ENCODE measurements around the gene HTR2C.
"Not testable (repeated sequence)": the region's sequence is repeated elsewhere in the genome, so short reads cannot be mapped to it uniquely, and the experiment has no call there.

The HTR2C gene

DNA sequence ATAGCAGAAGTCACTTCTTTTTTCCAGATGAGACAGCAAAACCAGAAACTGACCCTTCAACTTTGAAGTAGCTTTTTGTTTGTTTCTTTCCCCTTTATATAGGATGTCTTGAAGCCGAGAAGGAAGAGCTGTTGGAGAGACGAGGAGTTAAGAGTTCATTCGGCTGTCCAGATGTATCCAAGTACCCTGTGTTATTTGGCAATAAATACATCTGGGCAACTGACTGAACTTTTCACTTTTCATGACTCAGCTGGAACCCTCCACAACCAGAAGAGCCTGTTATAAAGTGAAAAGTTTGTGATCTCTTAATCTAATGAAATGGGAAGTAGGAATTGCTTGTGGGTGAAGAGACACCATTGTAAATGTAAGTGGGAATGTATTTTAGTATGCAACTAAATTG, 131.2 kb downstream of the HTR2C start:
- no peak for DNase-seq

DNA sequence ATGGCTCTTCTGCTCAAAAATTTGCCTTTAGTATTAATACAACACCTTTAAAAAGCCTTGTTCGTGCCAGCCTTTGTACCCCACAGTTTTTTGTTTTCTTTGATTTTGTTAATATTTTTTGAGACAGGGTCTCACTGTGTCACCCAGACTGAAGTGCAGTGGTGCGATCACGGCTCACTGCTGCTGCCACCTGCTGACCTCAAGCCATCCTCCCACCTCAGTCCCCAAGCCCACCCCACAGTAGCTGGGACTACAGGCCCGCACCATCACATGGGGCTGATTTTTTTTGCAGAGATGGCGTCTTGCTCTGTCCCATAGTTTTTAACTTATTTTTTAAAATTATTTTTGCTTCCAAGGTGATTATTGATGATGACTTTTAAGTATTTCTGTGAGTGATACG, 134.0 kb downstream of the HTR2C start:
- DNase-seq, result no peak

DNA sequence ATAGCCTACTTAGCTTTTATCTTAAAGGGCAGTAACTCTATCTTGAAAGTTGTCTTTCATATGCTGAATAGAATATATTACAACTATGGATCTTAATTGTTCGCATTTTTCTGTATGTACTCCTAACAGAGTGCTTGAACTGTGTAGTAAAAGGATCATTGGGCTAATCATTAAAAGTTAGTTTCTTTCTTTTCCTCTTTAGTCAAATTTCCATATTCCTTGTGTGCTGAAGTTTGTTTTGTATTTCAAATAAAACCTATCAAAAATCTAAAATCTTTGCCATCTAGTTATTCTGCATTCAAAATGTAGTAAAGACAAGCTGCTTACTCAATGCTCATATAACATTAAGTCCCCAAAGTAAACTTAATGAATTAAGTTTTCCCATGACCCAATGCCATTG, 182.7 kb downstream of the HTR2C start:
- DNase-seq, result no peak

DNA sequence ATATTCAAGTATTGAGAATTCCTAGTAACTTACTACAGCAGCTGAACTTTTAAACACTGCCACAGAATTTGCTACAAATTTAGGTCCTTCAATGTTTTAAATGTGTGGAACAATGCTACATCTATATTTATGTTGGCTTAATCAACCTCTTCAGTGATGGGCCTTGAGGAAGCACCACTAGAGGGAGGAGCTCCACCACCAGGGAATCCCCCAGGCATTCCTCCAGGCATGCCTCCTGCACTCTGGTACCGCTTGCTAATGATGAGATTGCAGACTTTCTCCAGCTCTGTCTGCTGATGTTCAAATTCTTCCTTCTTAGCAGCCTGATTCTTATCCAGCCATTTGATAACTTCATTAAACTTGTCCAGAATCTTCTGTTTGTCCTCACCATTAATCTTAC, 190.8 kb downstream of the HTR2C start:
- DNase-seq, result no peak

DNA sequence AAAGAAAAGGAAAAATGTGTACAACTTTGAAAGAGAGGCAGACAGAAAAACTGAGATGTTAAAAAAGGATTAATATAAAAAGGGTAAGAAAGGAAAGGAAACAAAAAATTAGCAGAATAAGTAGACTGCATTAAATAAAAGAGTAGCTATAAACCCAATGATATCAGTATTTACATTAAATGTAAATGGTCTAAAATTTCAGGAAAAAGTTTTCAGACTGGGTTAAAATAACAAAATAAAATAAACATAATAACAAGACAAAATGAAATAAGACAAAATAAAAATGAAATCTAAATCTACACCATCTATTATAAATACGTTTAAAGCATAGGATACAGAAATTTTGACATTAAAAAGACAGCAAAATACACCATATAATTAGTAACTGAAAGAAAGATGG, 199.0 kb downstream of the HTR2C start:
- no peak for DNase-seq

DNA sequence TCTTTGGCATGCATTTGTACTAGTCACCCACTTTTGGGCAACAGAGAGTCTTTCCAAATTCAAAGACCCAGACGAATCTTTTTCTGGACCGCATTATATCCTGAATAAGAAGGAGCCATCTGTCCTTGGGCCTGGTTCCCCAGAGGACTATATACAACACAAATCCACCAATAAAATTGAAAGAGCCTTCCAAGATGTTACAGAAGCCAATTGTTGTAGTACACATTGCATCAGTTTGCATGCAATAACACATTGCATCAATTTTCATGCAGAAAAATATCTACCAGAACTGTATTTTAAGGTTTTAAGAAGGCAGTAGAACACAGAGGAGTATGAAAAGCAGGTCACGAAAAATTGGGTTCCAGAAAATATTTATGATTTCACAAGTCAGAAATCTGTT, 203.2 kb downstream of the HTR2C start:
- no peak for DNase-seq

DNA sequence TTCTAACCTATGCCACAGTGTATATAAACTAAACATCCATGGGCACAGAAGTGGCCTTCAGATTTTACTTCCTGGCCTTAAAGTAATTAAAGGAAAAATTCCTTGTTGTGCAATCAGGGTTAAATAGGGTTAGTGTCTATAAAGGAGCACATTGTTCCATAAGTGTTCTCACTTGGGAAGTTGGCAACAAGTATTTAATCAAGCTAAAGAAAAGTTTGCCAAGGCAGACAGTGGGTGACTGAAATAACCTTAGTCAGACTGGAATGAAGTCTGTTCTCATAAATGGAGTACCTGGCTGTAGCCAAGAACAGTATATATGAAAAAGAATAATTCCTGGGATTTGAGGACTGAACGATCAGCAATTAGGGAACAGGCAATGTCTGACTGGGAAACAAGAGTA, 213.6 kb downstream of the HTR2C start:
- DNase-seq, result no peak

DNA sequence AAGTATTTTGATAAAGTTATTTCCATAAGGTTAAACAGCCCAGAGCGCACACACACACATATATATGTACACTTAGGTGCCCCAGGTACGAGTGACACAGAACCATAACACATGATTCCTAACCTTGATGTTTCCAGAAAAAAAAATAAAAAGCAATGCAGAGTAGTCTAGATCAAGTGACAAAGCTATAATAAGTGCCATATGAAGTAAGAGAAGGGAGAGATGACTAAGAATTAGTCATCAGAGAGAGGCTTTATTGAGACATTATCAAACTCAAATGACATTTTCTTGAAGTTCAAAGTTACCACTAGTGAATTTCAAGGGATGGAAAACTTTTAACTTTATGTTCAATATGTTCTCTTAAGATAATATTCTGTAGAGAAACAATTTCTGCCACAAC, 215.0 kb downstream of the HTR2C start:
- no peak for DNase-seq

DNA sequence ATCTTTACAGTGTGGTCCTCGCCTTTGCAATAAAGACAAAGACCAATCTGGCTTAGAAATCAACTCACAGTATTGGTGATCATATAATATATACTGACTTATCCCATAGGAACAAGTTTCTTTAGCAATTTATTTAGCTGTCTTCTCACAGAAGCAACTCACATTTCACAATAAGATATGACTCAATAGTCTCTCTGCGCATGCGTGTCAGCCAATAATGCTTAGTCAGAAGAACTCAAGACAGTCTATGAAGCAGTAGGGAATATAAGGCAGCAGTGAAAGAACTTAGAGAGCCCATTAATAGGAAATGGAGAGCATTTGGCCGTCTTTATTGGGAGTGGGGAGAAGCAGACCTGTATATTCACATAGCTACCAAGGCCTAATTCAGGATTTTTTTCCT, 216.8 kb downstream of the HTR2C start:
- no peak for DNase-seq

DNA sequence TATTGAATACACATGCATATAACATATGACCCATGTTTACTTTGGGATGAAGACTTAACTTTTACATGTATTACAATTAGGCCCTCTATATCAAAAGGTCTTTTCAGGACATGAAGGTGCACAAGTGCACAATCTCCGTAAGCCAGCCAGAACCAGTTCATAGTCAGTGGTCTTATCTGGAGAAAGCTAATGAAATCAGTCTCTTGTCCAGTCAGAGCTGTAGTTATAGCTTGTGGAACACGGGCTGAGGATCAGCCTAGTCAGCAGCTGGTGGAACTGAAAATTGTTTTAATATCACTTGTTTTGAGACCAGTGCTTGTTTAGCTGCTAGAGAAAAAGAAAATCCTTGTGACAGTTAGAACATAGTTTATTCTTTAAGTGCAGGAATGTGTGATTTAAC, 235.6 kb downstream of the HTR2C start:
- no peak for DNase-seq

DNA sequence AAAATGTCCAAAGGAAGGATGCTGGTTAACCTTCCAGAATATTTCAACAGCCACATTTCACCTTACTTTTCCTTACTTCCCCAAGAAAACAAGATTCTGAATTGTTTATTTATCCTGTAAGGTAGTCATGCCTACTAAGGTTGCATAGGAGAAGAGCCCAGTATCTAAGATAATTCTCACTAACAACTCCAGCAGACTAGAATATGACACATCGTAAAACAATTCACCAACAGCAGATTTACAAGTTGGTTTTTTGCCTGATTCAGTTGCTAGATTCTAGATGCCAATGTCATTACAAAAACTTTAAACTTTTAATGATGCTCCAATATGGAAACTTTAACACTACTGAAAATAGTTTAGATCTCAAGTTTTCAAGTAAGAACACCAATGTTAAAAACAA, 257.2 kb downstream of the HTR2C start:
- DNase-seq, result no peak

DNA sequence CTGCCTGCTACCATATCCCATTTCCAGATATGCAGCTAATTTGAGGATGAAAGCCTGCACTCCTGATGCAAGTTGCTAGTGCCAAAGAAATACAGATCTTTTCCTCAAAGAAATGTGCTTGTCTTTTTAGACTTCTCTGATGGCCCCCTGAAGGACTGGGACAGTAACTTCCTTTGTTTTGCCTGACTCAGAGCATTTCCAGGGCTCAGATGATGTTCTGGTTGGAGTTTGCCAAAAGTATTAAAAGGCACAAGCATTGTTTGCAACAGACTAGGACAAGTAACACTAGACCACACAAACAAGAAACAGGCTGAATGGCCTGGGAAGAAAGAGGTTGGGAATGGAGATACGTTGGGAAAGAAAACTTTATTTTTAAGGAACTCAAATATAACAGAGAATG, 258.3 kb downstream of the HTR2C start:
- DNase-seq, result no peak

DNA sequence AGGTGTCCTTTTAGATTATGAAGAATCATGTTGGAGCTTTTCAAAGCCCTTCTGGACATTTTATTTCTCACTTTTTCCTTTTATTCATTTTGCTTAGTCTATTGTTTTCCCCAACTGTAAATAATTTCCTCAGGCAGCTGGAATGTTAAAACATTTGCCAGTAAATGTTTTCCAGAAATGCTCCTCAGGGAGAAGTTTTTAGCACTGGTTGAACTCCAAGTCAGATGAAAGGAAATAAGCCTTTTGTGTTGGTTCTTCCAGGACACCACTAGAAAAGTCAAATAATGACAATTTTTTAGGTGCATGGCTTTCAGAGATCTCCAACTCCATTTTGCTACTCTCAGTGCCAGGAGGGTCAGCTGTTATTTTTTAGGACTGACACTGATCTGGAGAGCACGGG, 305.6 kb downstream of the HTR2C start:
- no peak for DNase-seq

DNA sequence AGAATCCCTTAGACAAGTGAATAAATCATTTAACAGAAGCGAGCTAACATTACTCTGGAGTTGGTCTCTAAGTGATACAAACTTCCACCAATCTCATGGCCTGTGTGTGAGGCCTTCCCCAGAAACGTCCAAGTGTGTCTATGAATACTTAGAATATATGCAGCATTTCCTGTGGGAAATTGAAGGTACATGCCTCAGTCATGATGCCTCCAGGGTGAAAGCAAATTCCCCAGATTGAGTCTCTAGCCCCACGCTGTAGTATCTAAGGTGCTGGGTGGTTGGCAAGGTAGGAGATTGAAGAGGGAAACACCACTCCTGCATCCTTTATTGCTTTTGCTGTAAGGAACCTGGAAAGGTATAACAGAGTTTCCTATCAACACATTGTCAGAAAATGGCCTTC, 319.7 kb downstream of the HTR2C start:
- no peak for DNase-seq

DNA sequence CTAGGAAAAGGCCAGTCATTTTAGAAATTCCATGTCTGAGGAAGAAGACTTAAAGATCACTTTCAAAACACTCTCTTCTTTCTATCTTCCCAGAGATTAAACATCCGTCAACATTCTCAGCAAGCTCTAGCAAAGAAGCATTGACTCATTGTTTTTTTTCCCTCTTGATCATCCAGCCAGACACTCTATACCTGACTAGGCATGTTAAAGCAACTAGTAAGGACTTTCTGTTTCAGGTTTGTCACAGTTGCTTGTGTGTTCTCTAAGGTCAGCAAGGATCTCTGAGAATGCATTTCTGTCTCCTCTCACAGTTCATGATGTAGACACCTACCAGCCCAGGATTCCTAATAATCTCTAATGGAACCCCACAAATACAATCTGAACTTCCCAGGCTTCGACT, 321.4 kb downstream of the HTR2C start:
- no peak for DNase-seq

DNA sequence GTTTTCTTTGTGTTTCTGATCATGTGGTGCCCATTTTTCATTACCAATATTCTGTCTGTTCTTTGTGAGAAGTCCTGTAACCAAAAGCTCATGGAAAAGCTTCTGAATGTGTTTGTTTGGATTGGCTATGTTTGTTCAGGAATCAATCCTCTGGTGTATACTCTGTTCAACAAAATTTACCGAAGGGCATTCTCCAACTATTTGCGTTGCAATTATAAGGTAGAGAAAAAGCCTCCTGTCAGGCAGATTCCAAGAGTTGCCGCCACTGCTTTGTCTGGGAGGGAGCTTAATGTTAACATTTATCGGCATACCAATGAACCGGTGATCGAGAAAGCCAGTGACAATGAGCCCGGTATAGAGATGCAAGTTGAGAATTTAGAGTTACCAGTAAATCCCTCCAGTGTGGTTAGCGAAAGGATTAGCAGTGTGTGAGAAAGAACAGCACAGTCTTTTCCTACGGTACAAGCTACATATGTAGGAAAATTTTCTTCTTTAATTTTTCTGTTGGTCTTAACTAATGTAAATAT, 323.2 kb downstream of the HTR2C start:
- no peak for DNase-seq

DNA sequence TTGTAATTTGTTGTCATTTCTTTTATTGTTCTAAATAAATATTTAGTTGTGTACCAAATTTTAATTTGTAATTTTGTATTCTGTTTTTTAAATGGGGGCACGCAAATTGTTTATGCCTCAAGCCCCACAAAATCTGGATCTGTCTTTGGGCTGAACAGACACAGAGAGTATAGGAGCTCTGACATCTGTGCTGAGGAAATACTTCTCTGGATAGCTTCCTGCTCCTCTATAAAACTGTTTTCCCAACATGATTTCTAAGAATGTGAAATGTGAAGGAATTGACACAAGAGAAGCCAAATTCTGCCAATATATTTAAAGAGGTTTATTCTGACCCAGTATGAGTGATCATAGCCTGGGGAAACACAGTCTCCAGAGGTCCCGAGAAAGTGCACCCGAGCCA, 340.5 kb downstream of the HTR2C start:
- DNase-seq, result no peak

DNA sequence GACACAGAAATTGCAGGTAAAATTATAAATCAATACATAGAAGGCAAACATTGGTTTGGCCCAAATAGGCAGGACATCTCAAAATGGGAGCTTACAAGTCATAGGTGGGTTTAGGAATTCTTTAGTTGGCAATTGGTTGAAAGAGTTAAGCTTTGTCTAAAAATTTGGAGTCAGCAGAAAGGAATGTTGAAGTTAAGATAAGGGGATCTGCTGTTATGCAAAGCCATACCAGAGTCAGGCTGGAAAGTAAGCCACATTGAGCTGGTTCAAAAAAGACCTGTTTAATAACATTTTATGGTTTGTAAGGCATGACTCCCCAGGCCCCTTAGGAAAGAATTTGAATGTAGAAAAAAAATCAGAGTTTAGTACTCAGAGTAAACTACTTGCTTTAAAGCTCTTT, 341.0 kb downstream of the HTR2C start:
- DNase-seq, result no peak

DNA sequence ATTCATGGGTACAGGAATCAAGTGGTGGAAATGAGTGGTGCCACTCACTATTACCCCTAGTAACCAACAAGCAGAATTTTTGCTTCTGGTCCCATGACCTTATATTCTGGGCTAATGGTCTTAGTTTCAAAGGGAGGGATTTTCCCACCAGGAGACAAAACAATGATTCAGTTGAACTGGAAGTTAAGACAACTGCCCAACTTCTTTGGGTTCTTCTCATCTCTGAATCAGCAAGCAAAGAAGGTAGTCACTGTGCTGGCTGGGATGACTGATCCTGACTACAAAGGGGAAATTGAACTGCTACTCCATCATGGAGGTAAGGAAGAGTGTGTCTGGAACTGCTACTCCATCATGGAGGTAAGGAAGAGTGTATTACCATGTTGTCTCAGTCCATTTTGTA, 346.3 kb downstream of the HTR2C start:
- no peak for DNase-seq

DNA sequence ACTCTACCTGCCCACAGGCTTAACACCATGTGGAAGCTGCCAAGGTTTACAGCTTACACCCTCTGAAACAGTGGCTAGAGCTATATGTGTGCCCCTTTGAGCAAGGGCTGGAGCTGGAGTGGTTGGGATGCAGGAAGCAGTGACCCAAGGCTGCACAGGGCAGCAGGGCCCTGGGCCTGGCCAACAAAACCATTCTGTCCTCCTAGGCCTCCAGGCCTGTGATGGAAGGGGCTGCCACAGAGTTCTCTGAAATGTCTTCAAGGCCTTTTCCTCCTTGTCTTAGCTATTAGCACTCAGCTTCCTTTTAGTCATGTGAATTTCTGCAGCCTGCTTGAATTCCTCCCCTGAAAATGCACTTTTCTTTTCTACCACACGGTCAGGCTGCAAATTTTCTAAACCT, 348.7 kb downstream of the HTR2C start:
- DNase-seq, result no peak

DNA sequence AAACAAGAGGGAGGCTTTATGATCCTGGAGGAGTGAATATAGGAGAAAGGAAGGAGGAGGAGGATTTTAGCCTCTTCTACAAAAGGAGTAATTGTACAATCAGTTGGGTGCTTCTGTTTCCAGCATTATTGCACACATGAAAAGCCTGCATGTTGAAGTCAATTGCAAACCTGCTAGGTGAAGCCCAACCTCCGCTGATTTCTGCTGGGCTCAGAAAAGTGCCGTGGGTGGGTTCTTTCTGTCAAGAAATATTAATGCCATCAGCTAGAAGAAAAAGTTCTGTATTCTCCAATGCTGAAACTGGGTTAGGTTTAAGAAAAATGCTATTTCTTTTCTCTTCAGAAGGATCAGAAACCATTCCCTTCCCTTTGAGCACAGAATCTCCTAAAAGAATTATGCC, 349.4 kb downstream of the HTR2C start:
- DNase-seq, result not testable (repeated sequence)

DNA sequence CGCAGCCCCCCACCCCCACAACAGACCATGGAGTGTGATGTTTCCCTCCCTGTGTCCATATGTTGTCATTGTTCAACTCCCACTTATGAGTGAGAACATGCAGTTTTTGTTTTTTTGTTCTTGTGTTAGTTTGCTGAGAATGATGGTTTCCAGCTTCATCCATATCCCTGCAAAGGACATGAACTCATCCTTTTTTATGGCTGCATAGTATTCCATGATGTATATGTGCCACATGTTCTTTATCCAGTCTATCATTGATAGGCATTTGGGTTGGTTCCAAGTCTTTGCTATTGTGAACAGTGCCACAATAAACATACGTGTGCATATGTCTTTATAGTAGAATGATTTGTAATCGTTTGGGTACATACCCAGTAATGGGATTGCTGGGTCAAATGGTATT, 353.2 kb downstream of the HTR2C start:
- DNase-seq, result not testable (repeated sequence)

DNA sequence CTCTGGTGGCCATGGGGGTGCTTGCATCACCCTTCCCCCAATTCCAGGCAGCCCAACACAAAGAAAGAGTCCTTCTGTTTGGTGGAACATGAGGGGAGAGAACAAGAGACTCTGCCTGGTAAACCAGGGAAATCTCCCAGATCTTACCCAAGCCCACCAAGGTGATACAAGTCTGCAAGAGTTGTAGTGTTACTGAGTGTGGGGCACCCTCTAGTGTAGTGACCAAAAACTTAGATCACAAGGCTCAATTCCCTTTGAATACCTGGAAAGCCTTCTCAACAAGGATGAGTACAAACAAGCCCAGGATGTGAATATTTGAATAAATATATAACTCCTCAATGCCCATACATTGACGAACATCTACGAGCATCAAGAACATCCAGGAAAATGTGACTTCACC, 368.8 kb downstream of the HTR2C start:
- DNase-seq, result no peak

Measured in T-helper 9 cell (primary cell).